Ammon's horn (tissue), 1 donor: Measurements from ENCODE around the gene TMEM229B.

Experiments used
- DNase-seq: peaks from one replicate; pipeline ENCODE4 v3.0.0-alpha.2; 2016; ENCODE audit warnings: low spot score

The TMEM229B gene

GRCh38 chr14:67487937-67488893 is at the start of gene TMEM229B:
TMEM229B (minus strand) TSS chr14:67488721; CDS start chr14:67473923, 14,798 bp downstream.
- peak; percentile 43 for DNase-seq

DNA sequence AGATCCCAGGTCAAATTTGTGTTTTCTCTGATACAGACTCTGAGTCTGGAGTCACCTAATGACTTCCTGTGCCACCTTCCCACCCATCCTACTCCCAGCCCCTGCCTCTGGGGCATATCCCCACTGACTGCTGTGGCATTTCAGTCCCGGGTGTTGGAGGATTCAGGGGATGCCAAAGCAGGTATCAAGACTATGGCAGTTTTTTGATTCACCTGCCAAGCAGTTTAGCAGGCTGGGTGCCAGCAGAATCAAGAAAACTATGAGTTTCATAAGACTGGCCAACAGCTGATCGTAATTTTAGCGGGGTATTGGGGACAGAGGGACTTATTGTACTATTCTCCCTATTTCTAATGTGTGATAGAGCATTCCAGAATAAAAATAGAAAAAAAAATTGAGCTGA is 49.2 kb upstream of the TMEM229B start:
- no peak for DNase-seq

GRCh38 chr14:67536087-67536486 is 47.6 kb upstream of the TMEM229B start:
- DNase-seq, result peak; percentile 51

GRCh38 chr14:67533754-67534085 is 45.2 kb upstream of the TMEM229B start:
- DNase-seq, result no peak

- peak; percentile 95 for DNase-seq
These were observed 44.7 kb upstream of the TMEM229B start, which contains the start of gene PLEKHH1 for GRCh38 chr14:67532998-67533753. PLEKHH1 (plus strand) TSS chr14:67533290; CDS start chr14:67541868, 8,578 bp downstream.

DNA sequence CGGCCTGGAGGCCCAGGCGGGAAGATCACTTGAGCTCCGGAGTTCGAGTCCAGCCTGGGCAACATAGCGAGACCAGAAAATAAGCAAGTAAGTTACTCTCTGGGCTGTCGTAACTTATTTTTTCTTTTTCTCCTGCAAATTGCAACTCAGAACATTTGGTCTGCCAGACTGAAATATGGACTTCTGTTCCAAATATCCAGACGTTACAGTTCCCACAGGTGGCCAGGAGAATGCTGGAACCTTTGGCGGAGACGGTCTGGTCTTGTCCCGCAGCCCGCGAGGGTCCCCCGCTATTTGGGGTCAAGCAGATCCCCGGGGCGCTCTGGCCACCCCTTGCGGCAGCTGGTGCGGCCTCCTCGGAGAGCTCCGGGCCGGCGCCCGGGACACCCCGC is 44.1 kb upstream of the TMEM229B start:
- no peak for DNase-seq

DNA sequence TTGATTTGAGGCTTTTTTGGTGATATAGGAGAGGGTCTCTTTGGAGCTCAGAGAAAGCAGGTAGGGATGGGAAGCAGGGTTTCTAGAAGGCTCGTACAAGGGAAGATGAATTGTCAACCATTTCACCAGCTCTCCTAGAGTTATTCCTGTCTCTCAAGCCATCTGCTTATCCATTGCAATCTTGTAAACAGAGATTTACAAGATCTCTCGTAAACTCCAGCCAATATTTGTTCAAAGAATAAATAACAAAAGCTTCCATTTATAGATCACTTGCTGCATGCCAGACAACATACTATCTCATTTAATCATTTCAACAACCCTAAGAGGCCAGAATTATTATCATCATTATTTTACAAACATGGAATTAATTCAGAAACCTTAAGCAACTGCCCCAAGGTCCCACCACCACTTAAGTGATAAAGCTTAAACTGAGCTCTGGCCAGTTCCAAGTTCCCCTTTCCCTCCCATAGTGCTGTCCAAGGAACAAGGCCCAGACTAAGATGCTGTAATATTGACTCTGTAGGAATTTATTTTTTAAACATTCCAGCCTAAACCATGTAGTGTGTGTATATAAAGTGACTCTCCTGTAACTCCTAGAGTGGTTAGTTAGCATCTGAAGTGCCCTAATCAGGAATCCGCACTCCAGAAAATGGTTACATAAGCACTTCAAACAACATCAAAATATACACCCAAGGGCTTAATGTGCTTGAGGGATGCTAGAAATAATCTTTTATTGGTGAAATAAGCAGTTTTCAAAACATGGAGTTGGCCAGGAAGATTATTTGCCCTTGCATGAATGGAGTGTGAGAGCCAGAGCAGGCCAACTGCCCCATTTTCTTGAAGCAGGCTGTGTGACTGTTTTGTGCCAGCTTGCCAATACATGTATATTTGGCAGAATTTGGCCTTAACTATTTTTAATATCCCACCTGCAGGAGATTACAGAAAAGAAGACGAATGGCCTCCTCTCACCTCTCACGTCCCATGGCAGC is 41.7 kb upstream of the TMEM229B start:
- DNase-seq, result no peak

GRCh38 chr14:67528276-67528675 is 39.8 kb upstream of the TMEM229B start:
- no peak for DNase-seq

GRCh38 chr14:67527756-67528155 is 39.2 kb upstream of the TMEM229B start:
- no peak for DNase-seq

DNA sequence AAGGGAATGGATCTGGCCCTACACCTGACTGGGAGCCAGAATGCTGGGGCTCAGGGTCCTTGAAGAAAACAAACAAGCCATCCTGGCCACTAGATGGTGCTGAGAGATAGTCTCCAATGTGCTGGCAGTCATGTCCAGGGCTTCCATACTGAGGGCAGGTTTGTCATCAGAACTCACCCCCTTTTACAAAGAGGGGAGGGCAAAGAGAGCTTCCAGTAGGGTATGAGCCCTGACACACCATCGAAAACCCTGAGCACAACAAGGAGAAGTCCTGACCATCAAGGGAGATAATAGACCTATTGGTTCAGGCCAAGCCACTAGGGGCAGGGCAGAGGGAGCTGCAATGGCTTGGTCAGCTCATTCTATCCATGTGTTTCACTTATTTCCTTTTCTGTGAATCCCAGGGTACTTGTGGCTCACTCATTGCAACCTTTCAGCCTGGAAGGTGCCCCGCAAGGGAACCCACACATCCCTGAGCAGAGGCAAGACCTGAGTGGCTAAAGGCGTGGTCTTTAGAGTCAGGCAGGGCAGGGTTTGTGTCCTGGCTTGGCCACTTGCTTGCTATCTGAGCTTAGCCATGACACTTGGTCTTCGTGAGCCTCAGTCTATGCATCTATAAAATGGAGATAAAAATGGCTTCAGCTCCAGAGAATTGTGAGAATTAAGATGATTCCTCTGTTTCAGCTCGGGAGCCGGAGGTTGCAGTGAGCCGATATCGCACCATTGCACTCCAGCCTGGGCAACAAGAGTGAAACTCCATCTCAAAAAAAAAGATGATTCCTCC is 38.3 kb upstream of the TMEM229B start:
- DNase-seq, result peak; percentile 89

GRCh38 chr14:67526181-67526580 is 37.7 kb upstream of the TMEM229B start:
- no peak for DNase-seq

DNA sequence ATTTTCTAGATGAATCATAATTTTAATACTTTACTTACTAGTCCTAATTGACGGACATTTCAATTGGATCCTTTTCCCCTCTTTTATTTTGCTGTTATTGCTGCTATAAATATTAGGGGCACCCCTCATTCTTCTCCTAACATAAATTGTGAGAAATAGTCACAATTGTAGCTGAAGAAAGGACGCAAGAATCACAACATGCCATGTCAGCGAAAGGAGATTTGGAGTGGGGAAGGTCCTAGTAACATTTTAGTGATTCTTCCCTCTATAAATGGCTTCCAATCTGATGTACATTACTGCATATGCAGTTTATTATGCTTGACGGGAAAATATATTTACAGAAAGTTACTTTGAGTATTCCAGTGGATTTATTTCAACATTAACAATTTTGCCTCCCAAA is 36.9 kb upstream of the TMEM229B start:
- DNase-seq, result no peak

GRCh38 chr14:67524634-67524963 is 36.1 kb upstream of the TMEM229B start:
- DNase-seq, result no peak

DNA sequence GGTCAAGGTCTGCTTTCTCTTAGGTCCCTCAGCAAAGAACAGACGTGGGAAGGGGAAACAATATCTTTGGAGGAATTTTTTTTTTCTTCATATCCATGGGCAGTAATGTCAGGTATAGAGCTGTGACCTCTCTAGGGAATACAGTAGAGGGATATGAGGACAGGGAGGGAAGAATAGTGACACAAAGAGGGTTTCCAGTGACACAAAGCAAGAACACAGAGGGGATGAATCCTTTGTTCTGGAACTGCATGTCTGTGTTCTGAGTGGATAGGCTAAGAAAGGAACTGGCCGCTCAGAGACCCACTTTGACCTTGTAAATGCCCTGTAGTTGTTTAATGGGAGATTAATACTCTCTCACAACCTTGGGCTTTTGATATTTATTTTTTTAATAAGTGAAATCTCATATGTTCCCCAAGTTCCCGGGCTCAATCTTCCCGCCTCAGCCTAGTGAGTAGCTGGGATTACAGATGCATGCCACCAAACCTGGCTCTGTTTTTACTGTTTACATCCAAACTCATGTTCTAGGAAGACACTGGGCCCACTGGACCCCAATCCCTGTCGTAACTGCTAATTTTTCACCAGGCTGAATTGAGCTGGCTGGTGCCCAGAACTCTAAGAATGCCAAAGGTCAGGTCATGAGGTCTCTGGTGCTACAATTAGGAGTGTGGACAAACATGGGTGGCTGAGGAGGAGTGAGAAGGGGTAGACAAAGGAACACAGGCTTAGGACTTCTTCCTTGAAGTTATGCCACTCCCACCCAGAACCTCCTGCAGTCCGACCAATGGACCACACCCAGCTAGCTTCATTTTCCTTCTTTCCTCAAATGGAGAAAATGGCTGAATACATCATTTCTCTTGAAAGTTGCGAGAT is 35.5 kb upstream of the TMEM229B start:
- DNase-seq, result no peak

DNA sequence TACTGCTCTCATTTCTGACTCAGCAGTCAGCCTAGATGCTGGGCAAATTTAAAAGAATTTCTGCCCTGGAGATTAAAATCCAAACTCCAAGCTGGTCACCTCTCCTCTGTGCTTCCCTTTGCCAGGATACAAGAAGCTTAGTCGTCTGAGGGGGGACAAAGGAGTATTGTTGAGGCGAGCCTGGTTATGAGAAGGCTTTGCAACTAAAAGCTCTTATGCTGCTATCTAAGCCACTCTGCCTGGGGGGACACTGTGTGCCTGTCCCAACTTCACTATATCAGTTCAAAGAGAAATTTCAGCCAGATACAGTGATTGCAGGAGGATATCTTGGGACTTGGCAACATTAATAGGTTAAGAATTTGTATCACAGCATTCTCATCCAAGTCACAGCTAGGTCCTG is 33.7 kb upstream of the TMEM229B start:
- DNase-seq, result peak; percentile 75

DNA sequence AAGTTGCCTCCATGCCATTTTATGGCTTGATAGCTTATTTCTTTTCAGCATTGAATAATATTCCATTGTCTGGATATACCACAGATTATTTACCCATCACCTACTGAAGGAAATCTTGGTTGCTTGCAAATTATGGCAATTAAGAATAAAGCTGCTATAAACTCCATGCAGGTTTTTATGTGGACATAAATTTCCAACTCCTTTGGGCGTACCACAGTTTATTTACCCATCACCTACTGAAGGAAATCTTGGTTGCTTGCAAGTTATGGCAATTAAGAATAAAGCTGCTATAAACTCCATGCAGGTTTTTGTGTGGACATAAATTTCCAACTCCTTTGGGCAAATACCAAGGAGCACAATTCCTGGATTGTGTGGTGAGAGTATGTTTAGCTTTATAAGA is 32.0 kb upstream of the TMEM229B start:
- no peak for DNase-seq

DNA sequence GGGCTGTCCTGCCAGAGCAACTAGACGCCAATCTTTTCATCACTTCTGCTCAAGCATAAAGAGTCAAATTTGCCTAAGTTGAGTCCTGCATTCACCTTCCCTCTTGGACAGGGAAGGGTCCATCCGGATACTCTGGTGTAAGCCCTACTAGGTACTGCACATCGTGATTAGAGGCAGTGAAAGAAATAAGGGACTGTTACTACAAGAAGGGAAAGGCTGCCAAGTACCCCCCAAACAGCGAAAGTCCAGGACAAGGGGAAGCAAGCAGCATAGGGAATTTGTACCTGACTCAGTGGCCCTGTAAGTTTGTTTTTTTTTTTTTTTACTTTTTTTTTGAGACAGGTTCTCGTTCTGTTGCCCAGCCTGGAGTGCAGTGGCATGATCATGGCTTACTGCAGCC is 30.9 kb upstream of the TMEM229B start:
- no peak for DNase-seq

DNA sequence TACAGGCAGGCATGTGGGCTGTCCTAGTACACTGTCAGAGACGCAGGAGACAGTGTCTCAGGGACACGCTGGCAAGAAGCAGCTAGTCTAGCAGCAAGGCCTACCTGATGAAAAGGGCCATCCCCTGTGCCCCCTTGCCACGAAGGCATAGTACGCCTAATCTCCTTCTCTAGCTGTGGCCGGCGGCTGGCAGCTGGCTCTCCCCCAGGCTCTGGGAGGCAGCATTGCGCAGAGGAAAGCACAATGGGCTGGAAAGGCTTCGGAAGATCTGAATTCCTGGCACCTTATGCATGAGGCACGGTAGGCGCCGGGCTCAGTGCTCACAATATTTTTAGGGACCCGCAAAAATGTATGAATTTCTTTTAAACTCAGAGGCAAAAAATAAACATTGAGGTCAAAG is 28.6 kb upstream of the TMEM229B start:
- DNase-seq, result peak; percentile 85

GRCh38 chr14:67516676-67517075 is 28.2 kb upstream of the TMEM229B start:
- DNase-seq, result no peak

GRCh38 chr14:67515386-67516079 is 27.0 kb upstream of the TMEM229B start:
- no peak for DNase-seq
